GM12864 (cell line): ENCODE measurements around the gene JDP2.
A peak's percentile ranks its signal among the peaks of the same experiment; 100 is the strongest.

Experiments used
- DNase-seq: peaks from one replicate; pipeline ENCODE4 v3.0.0-alpha.2; 2011; ENCODE audit warnings: low read depth
- H3K4me3 ChIP-seq: 2 replicates; pipeline ENCODE4 v1.5.1; 2011; ENCODE audit warnings: mild to moderate bottlenecking, low read depth, low read length, control low read depth
- TF ChIP-seq, protein P1 (sequence below): IDR thresholded peaks from 2 replicates; pipeline ENCODE4 v1.5.1; 2011; ENCODE audit warnings: low read depth, mild to moderate bottlenecking, moderate library complexity, low read length, control low read depth, inconsistent platforms; ENCODE audit errors: missing control alignments

Gene JDP2

DNA sequence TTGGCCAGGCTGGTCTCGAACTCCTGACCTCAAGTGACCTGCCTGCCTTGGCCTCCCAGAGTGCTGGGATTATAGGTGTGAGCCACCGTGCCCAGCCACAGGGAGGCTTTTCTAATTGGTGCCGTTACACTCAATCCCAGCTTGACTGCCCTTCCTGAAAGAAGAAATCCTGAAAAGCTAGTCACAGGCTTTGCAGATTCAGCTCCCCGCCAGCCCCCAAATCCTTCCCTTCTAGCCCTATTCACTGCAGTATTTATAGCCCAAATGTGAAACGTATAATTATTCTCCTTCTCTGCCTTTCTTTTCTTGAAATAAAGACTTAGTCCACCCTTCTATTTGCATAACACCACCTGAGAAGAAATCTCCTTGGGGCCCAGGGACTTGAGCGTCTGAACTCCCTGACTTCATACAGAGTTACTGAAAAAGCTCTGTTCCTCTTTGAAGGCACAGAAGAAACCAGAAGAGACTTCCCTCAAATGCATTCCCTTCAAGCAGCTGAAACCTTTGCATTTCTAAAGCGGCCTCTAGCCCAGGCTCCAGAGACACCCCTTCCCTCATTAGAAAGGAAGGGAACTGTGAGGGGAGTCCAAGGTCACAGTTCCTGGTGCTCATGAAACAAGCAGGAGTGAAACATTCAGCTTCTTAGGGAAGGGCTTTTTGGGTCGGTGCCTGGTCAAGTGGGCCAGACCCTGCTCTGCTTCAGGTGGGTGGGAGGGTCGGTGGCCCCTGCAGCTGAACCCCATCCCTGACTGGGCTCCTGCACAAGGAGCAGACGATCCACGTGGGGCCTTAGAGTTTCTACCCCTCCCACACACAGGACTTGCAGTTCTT is 52.2 kb downstream of the JDP2 start:
- TF ChIP-seq, protein P1, sequence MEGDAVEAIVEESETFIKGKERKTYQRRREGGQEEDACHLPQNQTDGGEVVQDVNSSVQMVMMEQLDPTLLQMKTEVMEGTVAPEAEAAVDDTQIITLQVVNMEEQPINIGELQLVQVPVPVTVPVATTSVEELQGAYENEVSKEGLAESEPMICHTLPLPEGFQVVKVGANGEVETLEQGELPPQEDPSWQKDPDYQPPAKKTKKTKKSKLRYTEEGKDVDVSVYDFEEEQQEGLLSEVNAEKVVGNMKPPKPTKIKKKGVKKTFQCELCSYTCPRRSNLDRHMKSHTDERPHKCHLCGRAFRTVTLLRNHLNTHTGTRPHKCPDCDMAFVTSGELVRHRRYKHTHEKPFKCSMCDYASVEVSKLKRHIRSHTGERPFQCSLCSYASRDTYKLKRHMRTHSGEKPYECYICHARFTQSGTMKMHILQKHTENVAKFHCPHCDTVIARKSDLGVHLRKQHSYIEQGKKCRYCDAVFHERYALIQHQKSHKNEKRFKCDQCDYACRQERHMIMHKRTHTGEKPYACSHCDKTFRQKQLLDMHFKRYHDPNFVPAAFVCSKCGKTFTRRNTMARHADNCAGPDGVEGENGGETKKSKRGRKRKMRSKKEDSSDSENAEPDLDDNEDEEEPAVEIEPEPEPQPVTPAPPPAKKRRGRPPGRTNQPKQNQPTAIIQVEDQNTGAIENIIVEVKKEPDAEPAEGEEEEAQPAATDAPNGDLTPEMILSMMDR: no peak
- no peak overlapping the region for H3K4me3 ChIP-seq
- DNase-seq: no peak

DNA sequence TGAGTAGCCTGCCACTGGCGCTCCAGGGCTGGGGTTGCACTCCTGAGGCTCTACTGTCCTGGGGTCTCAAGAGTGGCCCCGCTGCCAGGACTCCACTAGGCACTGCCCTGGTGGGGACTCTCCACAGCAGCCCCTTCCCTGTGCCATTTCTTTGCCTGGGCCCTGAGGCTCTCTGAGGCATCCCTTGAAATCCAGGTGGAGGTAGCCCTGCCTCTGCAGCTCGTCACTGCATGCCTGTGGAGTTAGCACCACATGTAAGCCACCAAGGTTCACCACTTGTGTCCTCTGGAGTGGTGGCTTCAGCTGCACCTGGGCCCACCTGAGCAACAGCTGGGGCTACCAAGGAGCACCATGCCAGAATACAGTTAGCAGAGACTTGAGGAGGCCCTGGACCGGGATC is 54.5 kb downstream of the JDP2 start:
- TF ChIP-seq, protein P1: no peak
- no peak for DNase-seq
- H3K4me3 ChIP-seq: no peak overlapping the region

DNA sequence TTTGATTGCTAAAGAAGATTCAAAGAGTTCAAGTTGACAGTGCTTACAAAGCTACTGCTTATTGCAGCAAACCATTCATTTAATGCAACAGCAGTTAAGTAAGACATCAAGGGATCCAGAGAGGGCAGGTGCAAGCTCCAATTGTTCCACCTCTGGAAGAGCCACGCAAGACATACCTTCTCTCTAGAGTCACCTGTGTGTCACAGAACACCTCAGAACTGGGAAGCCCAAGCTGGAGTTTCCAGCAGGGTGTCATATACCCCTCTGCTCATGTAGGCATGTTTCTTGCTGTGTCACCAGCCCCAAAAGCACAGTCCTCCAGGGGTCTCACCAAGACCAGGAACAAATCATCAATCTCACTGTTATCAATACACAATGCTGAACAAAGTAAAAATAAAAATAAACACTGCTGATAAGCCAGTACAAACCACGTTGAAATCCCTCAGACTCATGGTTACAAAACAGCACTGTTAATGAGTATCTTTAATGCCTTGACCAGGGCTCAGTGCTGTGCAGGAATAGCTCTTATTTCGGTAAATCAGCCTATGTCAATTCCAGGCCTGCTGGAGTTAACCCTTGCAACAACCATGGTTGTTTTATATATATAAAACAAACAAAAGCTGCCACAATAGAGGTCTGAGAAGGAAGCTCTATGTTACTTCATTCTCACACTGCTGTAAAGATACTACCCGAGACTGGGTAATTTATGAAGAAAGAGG is 57.0 kb downstream of the JDP2 start:
- no peak for DNase-seq
- no peak overlapping the region for H3K4me3 ChIP-seq
- TF ChIP-seq, protein P1: no peak

DNA sequence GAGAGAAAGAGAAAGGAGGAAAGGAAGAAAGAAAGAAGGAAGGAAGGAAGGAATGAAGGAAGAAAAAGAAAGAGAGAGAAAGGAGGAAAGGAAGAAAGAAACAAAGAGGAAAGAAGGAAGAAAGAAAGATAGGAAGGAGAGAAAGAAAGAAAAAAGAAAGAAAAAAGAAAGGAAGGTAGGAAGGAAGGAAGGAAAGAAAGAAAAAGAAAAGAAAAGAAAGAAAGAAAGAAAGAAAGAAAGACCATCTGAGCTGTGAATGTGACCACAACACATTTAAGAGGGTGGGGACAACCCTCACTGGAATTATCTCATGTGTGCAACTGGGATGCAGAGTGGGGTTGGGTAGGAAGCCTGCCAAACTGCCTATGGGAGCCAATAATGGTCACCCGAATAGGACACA is 58.5 kb downstream of the JDP2 start:
- no peak overlapping the region for H3K4me3 ChIP-seq
- TF ChIP-seq, protein P1: no peak
- no peak for DNase-seq

DNA sequence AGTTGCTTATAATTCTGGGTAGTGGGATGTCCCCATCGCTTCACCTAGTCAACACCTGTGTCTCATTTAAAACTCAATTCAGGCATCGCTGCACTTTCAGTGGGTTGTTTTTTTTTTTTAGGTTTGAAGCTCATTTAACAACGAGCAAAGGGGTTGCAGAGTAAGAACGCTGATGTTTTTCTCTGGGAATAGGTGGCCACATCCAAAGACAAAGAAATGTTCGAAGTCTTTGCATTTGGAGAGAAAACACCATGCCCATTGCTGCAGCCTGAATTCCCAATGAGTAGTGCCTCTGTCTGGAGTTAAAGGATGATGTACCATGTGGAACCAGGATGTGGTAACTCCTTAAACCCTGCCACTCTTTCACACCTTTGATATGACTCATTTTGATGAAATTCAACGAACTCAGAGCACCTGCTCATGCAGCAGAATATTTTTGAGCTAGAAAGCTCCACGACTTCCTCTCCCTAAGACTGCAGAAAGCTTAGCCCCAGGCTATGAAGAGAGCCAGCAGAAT is 59.4 kb downstream of the JDP2 start:
- TF ChIP-seq, protein P1: no peak
- peak; percentile 74 for DNase-seq
- H3K4me3 ChIP-seq: no peak overlapping the region

DNA sequence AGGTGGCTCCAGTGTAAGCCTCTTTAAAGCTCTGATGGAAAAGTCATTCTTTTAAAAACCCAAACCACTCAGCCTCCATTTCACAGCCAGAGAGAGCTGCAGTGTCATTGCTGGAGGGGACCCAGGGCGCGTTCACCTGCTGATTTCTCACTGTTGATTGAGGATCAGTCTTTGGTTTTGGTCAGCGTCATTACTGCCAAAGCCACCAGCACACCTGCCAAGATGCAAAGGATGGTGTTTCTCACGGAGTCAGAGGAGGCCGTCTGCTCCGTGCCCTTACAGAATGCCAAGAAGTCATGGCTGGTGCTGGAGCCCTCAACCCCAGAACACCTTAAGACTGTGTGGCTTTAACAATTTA is 61.6 kb downstream of the JDP2 start:
- no peak overlapping the region for H3K4me3 ChIP-seq
- no peak for DNase-seq
- TF ChIP-seq, protein P1: peak; percentile 3
